Central memory CD4-positive, alpha-beta T cell (primary cell): ENCODE results near the gene CCSER1.

Experiments
- DNase-seq: peaks from one replicate; pipeline ENCODE4 v3.0.0; 2022

Gene CCSER1

GRCh38 chr4:90198086-90198847, 71.1 kb downstream of the CCSER1 start:
- DNase-seq: no peak

GRCh38 chr4:90207887-90208454, 80.8 kb downstream of the CCSER1 start:
- no peak for DNase-seq

- DNase-seq: no peak
Measured at GRCh38 chr4:90209922-90210321, 82.7 kb downstream of the CCSER1 start.

- DNase-seq: no peak
Measured at GRCh38 chr4:90211174-90211573, 84.0 kb downstream of the CCSER1 start.

GRCh38 chr4:90215286-90215685, 88.1 kb downstream of the CCSER1 start:
- no peak for DNase-seq

- DNase-seq: no peak
Measured at GRCh38 chr4:90219822-90220221, 92.6 kb downstream of the CCSER1 start.

- DNase-seq: no peak
Measured at GRCh38 chr4:90220459-90220858, 93.3 kb downstream of the CCSER1 start.

- DNase-seq: no peak
Measured at GRCh38 chr4:90226734-90227133, 99.5 kb downstream of the CCSER1 start.

GRCh38 chr4:90227177-90227576, 100.0 kb downstream of the CCSER1 start:
- DNase-seq: no peak

- DNase-seq: no peak
Measured at GRCh38 chr4:90234916-90235547, 107.8 kb downstream of the CCSER1 start.

GRCh38 chr4:90237751-90238530, 110.7 kb downstream of the CCSER1 start:
- no peak for DNase-seq

GRCh38 chr4:90240333-90240732, 113.1 kb downstream of the CCSER1 start:
- no peak for DNase-seq

GRCh38 chr4:90241008-90241407, 113.8 kb downstream of the CCSER1 start:
- DNase-seq: no peak

GRCh38 chr4:90245837-90246236, 118.6 kb downstream of the CCSER1 start:
- no peak for DNase-seq

- DNase-seq: no peak
Measured at GRCh38 chr4:90246816-90247215, 119.6 kb downstream of the CCSER1 start.

- DNase-seq: no peak
Measured at GRCh38 chr4:90254357-90254756, 127.2 kb downstream of the CCSER1 start.

- DNase-seq: no peak
Measured at GRCh38 chr4:90274175-90274574, 147.0 kb downstream of the CCSER1 start.

GRCh38 chr4:90280954-90281353, 153.8 kb downstream of the CCSER1 start:
- DNase-seq: no peak

- DNase-seq: no peak
Measured at GRCh38 chr4:90281541-90282355, 154.6 kb downstream of the CCSER1 start.

GRCh38 chr4:90290345-90290744, 163.2 kb downstream of the CCSER1 start:
- no peak for DNase-seq

GRCh38 chr4:90292438-90292837, 165.2 kb downstream of the CCSER1 start:
- DNase-seq: no peak

- no peak for DNase-seq
Measured at GRCh38 chr4:90293320-90293719, 166.1 kb downstream of the CCSER1 start.

GRCh38 chr4:90299373-90299772, 172.2 kb downstream of the CCSER1 start:
- no peak for DNase-seq
